HUES48 (cell line): Measurements from ENCODE around the gene CHIT1.
A peak's percentile ranks its signal among the peaks of the same experiment; 100 is the strongest.

Experiments
- H3K27ac ChIP-seq: one replicate; pipeline ENCODE4 v1.7.0; 2013; ENCODE audit warnings: low read depth, low read length, inconsistent platforms
- H3K27me3 ChIP-seq: 2 replicates; pipeline ENCODE4 v1.6.1; 2013; ENCODE audit warnings: mild to moderate bottlenecking, low read length; ENCODE audit not compliant: control insufficient read depth, insufficient read depth
- H3K36me3 ChIP-seq: 2 replicates; pipeline ENCODE4 v1.6.1; 2013; ENCODE audit warnings: low read length; ENCODE audit not compliant: control insufficient read depth, insufficient read depth
- H3K4me1 ChIP-seq: 2 replicates; pipeline ENCODE4 v1.6.1; 2013; ENCODE audit warnings: mild to moderate bottlenecking, low read length; ENCODE audit not compliant: control insufficient read depth, insufficient read depth
- H3K4me3 ChIP-seq: 2 replicates; pipeline ENCODE4 v1.5.1; 2013; ENCODE audit warnings: mild to moderate bottlenecking, low read depth, low read length
- H3K9ac ChIP-seq: 2 replicates; pipeline ENCODE4 v1.6.1; 2013; ENCODE audit warnings: mild to moderate bottlenecking, low read depth, low read length, moderate library complexity
- H3K9me3 ChIP-seq: 2 replicates; pipeline ENCODE4 v1.6.1; 2013; ENCODE audit warnings: low read length; ENCODE audit not compliant: control insufficient read depth, insufficient read depth

The CHIT1 gene

DNA sequence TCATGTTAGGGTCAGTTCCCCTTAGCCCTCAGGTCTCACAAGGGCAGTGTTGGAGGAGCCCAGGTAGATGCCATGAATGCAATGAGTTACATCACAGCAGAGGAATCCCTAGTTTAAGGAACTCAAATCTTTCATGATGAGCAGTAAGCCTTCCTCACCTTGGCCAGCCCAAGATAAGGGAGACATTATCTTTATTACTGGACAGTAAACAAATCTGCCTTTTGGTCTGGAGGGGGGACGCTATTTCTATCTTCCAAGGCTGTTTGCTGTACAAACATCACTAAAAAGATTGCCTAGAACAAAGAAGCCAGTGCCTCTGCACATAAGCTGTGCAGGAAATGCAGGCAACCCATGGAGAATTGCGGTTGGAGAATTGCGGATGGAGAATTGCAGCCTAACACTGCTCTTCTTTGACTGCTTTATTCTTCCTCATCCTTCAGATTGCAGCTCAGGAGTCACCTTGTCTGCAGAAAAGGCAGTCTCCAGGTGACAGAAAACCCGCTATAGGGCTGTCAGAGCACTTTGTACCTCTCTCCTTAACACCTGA lies 40.7 kb downstream of the CHIT1 start:
- peaks cover 23% of the 10 kb centered on the region for H3K4me1 ChIP-seq
- 0 out of 2 replicates have a peak, but pooled peaks cover 5% of the 10 kb centered on the region for H3K27me3 ChIP-seq
- H3K9ac ChIP-seq = no peak overlapping the region
- no peaks in the 10 kb centered on the region for H3K9me3 ChIP-seq
- H3K4me3 ChIP-seq = no peak overlapping the region
- no peak overlapping the region for H3K27ac ChIP-seq
- H3K36me3 ChIP-seq = no peaks in the 10 kb centered on the region

GRCh38 chr1:203187689-203188264 lies 41.7 kb downstream of the CHIT1 start:
- Histone ChIP-seq H3K4me3 (no peak overlapping the region), H3K27ac (no peak overlapping the region), H3K27me3 (0 out of 2 replicates have a peak, but pooled peaks cover 5% of the 10 kb centered on the region), H3K9ac (no peak overlapping the region), H3K36me3 (no peaks in the 10 kb centered on the region), H3K9me3 (no peaks in the 10 kb centered on the region), H3K4me1 (peaks cover 23% of the 10 kb centered on the region)

- Histone ChIP-seq H3K4me1 (peaks cover 23% of the 10 kb centered on the region), H3K9ac (no peak overlapping the region), H3K36me3 (no peaks in the 10 kb centered on the region), H3K27me3 (0 out of 2 replicates have a peak, but pooled peaks cover 5% of the 10 kb centered on the region), H3K27ac (no peak overlapping the region), H3K4me3 (no peak overlapping the region), H3K9me3 (no peaks in the 10 kb centered on the region)
Measured at GRCh38 chr1:203187304-203187685, 42.2 kb downstream of the CHIT1 start.

DNA sequence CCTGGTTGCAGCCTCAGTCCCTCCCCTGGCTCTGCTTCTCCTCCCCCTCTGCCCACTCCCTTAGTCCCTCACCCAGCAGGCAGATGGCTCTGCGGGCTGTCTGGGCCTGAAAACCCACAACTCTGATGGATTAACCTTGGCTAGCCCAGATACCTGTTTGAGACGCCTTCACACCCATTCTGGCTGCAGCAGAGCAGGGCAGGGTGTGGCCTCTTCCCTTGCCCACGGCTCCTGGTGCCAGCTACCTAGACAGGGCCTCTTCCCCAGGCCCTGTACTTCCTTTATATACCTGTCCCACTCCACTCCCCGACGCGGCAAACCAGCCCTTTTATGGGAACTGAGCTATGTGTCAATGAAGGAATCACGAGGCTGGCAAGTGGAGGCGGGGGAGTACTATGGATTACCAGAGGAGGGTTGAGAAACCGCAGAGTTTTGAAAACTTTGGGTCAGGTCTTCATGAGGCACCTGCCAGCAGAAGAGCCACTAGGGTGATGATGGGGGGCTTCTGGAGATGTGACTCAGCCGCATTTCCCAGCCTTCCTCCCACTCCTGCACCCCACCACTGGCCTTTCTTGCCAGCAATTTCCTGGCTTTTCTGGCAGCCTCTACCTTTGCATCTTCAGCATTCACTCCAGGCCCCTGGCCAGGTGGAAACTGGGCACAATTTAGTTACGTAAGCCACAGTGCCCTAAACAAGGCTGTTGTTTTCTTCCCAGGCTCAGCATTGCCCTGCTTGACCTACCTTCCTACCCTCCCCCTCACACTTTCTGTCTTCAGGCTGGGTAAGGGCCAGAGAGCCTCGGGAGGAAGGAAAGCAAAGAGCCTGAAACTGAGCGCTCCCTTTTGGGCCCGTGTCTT lies 42.8 kb downstream of the CHIT1 start, which contains the start of gene CHI3L1:
TSS of gene CHI3L1 (minus strand) at position 259 of the 858 bp plus-strand sequence. CDS start at position 178, 81 bp downstream.
- Histone ChIP-seq H3K27ac (peak within 1 kb of the TSS; percentile 55), H3K9ac (no peak within 1 kb of the TSS), H3K36me3 (no peaks in the 10 kb centered on the region), H3K4me3 (no peak within 1 kb of the TSS), H3K27me3 (0 out of 2 replicates have a peak, but pooled peaks cover 5% of the 10 kb centered on the region), H3K9me3 (no peaks in the 10 kb centered on the region), H3K4me1 (peaks cover 23% of the 10 kb centered on the region)

GRCh38 chr1:203186091-203186445 lies 43.4 kb downstream of the CHIT1 start:
- H3K36me3 ChIP-seq = no peaks in the 10 kb centered on the region
- no peak overlapping the region for H3K4me3 ChIP-seq
- no peak overlapping the region for H3K9ac ChIP-seq
- peaks cover 23% of the 10 kb centered on the region for H3K4me1 ChIP-seq
- H3K27ac ChIP-seq = no peak overlapping the region
- no peaks in the 10 kb centered on the region for H3K9me3 ChIP-seq
- H3K27me3 ChIP-seq = 0 out of 2 replicates have a peak, but pooled peaks cover 5% of the 10 kb centered on the region

DNA sequence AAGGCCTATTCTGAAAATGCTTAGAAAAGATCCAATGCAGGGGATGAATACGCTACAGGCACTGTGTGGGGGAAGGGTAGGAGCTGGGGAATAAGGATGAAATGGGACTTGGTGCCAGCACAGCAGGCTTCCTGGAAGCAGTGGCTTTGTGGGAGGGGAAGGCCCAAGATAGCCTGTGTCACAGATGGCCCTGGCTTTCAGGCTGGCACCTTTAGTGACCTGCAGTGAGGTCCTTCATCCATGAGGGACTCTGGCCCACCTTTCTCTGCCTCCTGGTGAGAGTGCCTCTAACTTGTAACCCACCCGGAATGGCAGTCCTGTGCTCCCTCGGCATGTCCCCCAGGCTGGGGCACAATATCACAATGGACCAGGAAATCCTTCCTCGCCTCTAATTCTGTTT lies 43.9 kb downstream of the CHIT1 start:
- Histone ChIP-seq H3K36me3 (no peaks in the 10 kb centered on the region), H3K4me1 (peaks cover 23% of the 10 kb centered on the region), H3K9ac (no peak overlapping the region), H3K9me3 (no peaks in the 10 kb centered on the region), H3K4me3 (no peak overlapping the region), H3K27ac (no peak overlapping the region), H3K27me3 (0 out of 2 replicates have a peak, but pooled peaks cover 5% of the 10 kb centered on the region)

- Histone ChIP-seq H3K4me1 (peaks cover 23% of the 10 kb centered on the region), H3K9ac (no peak overlapping the region), H3K27ac (no peak overlapping the region), H3K9me3 (no peaks in the 10 kb centered on the region), H3K4me3 (no peak overlapping the region), H3K27me3 (0 out of 2 replicates have a peak, but pooled peaks cover 5% of the 10 kb centered on the region), H3K36me3 (no peaks in the 10 kb centered on the region)
Measured at GRCh38 chr1:203185061-203185461, 44.4 kb downstream of the CHIT1 start.

DNA sequence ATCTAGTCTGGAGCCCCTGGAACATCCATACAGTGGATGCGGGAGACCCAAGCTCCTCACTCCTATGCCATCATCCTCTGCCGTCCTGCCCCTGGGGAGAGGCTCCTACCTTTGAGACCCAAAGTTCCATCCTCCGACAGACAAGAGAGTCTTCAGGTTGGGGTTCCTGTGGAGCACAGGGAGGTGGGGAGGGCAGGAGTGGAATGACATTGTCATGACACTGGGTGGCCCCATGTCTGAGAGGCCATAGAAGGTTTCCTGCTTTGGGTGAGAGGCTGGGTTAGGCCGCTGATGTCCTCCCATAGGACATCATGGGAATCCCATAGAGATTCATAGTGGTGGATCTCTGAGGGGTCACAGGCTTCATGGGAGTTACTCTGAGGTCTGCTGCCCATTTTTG lies 45.0 kb downstream of the CHIT1 start:
- Histone ChIP-seq H3K27me3 (0 out of 2 replicates have a peak, but pooled peaks cover 5% of the 10 kb centered on the region), H3K4me1 (peaks cover 23% of the 10 kb centered on the region), H3K9ac (no peak overlapping the region), H3K36me3 (no peaks in the 10 kb centered on the region), H3K27ac (no peak overlapping the region), H3K4me3 (no peak overlapping the region), H3K9me3 (no peaks in the 10 kb centered on the region)

- peaks cover 23% of the 10 kb centered on the region for H3K4me1 ChIP-seq
Measured at GRCh38 chr1:203183828-203184227, 45.6 kb downstream of the CHIT1 start.

GRCh38 chr1:203182387-203182953 lies 47.0 kb downstream of the CHIT1 start:
- H3K4me1 ChIP-seq = peaks cover 25% of the 10 kb centered on the region
- no peak overlapping the region for H3K4me3 ChIP-seq
- H3K9me3 ChIP-seq = no peaks in the 10 kb centered on the region
- H3K9ac ChIP-seq = no peak overlapping the region
- no peak overlapping the region for H3K27ac ChIP-seq
- 0 out of 2 replicates have a peak, but pooled peaks cover 5% of the 10 kb centered on the region for H3K27me3 ChIP-seq
- H3K36me3 ChIP-seq = no peaks in the 10 kb centered on the region

More at GRCh38 chr1:203183828-203184227, 45.6 kb downstream of the CHIT1 start:
- Histone ChIP-seq H3K27me3 (0 out of 2 replicates have a peak, but pooled peaks cover 5% of the 10 kb centered on the region), H3K9ac (no peak overlapping the region), H3K27ac (no peak overlapping the region), H3K9me3 (no peaks in the 10 kb centered on the region), H3K4me3 (no peak overlapping the region), H3K36me3 (no peaks in the 10 kb centered on the region)
